WTC11 (cell line): Measurements from ENCODE around the gene FAXDC2. TPM values are rescaled to one million over a fixed set of nuclear protein-coding genes. Genes with fewer than 3 reads are reported as not detected.

Experiments
- ATAC-seq: fragments of 200-7000 bp; cut with Tn5 transposase; 2 replicates; pipeline ENCODE4 v1.10.0; 2021; ENCODE audit warnings: mild to moderate bottlenecking, moderate library complexity
- CTCF ChIA-PET: fragments of 300-600 bp; sonication (Branson Sonifier 250); formaldehyde crosslinking; loops from one replicate; lab custom pipeline; 2021; ENCODE audit warnings: antibody characterized with exemption; lab: Charles Lee
- POLR2A ChIA-PET: fragments of 350-600 bp; sonication (Branson Sonifier 250); formaldehyde crosslinking; loops from one replicate; lab custom pipeline; 2021; ENCODE audit warnings: antibody characterized with exemption; lab: Charles Lee
- DNase-seq: peaks from one replicate; pipeline ENCODE4 v3.0.0; 2021; ENCODE audit warnings: low spot score
- H3K27ac Mint-ChIP-seq: 2 replicates; pipeline ENCODE4 v1.8.0; 2021; ENCODE audit warnings: mixed read lengths
- H3K27me3 Mint-ChIP-seq: 2 replicates; pipeline ENCODE4 v1.8.0; 2021; ENCODE audit warnings: low read depth, mild to moderate bottlenecking, moderate library complexity, mixed read lengths
- H3K36me3 Mint-ChIP-seq: 2 replicates; pipeline ENCODE4 v1.8.0; 2021; ENCODE audit warnings: mixed read lengths
- H3K4me1 Mint-ChIP-seq: 2 replicates; pipeline ENCODE4 v1.8.0; 2022; ENCODE audit warnings: mixed read lengths
- H3K4me3 Mint-ChIP-seq: 2 replicates; pipeline ENCODE4 v1.8.0; 2021; ENCODE audit warnings: mild to moderate bottlenecking, moderate library complexity, mixed read lengths
- H3K9me3 Mint-ChIP-seq: 2 replicates; pipeline ENCODE4 v1.8.0; 2021; ENCODE audit warnings: mixed read lengths
- AFF4 ChIP-seq: sonication (generic); formaldehyde crosslinking; IDR thresholded peaks from 2 replicates; pipeline ENCODE4 v1.8.1; 2023; ENCODE audit warnings: mild to moderate bottlenecking, missing genetic modification reagents, borderline replicate concordance
- CBFB ChIP-seq: sonication (generic); formaldehyde crosslinking; IDR thresholded peaks from 2 replicates; pipeline ENCODE4 v1.8.1; 2022; ENCODE audit warnings: mild to moderate bottlenecking, low read depth, missing genetic modification reagents
- FOXK1 ChIP-seq: sonication (generic); formaldehyde crosslinking; IDR thresholded peaks from 2 replicates; pipeline ENCODE4 v1.8.0; 2022; ENCODE audit warnings: mild to moderate bottlenecking, moderate library complexity, missing genetic modification reagents
- FOXP1 ChIP-seq: sonication (generic); formaldehyde crosslinking; IDR thresholded peaks from 2 replicates; pipeline ENCODE4 v1.8.0; 2022; ENCODE audit warnings: missing genetic modification reagents, mild to moderate bottlenecking, moderate library complexity, borderline replicate concordance
- HMGA2 ChIP-seq: fragments of 250-450 bp; sonication (Bioruptor Pico); IDR thresholded peaks from 2 replicates; pipeline ENCODE4 v1.4.0; 2021; ENCODE audit warnings: mild to moderate bottlenecking, moderate library complexity
- NR3C1 ChIP-seq: sonication (generic); formaldehyde crosslinking; conservative IDR thresholded peaks from 2 replicates; pipeline ENCODE4 v1.8.1; 2023; ENCODE audit warnings: low read depth, mild to moderate bottlenecking, missing genetic modification reagents
- RORB ChIP-seq: fragments of 250-450 bp; sonication (Bioruptor Pico); IDR thresholded peaks from 2 replicates; pipeline ENCODE4 v1.9.0; 2021; ENCODE audit warnings: mild to moderate bottlenecking
- SMAD4 ChIP-seq: sonication (generic); formaldehyde crosslinking; IDR thresholded peaks from 2 replicates; pipeline ENCODE4 v1.8.0; 2022; ENCODE audit warnings: mild to moderate bottlenecking, missing genetic modification reagents
- TP53 ChIP-seq: sonication (generic); formaldehyde crosslinking; IDR thresholded peaks from 2 replicates; pipeline ENCODE4 v1.8.1; 2023; ENCODE audit warnings: mild to moderate bottlenecking, missing genetic modification reagents
- ZBTB21 ChIP-seq: sonication (generic); formaldehyde crosslinking; IDR thresholded peaks from 2 replicates; pipeline ENCODE4 v1.8.1; 2023; ENCODE audit warnings: mild to moderate bottlenecking, missing genetic modification reagents, borderline replicate concordance
- ZNF121 ChIP-seq: sonication (generic); formaldehyde crosslinking; IDR thresholded peaks from 2 replicates; pipeline ENCODE4 v1.8.0; 2023; ENCODE audit warnings: missing genetic modification reagents
- ZNF219 ChIP-seq: sonication (generic); formaldehyde crosslinking; IDR thresholded peaks from 2 replicates; pipeline ENCODE4 v1.8.0; 2023; ENCODE audit warnings: missing genetic modification reagents, mild to moderate bottlenecking, borderline replicate concordance
- ZNF416 ChIP-seq: fragments of 250-450 bp; sonication (Bioruptor Pico); IDR thresholded peaks from 2 replicates; pipeline ENCODE4 v1.9.0; 2021; ENCODE audit warnings: mild to moderate bottlenecking, inconsistent platforms
- total RNA-seq: library from RNA; stranded (reverse); gene quantifications from 3 replicates; pipeline ENCODE4 v1.2.3, GENCODE V29; 2021

FAXDC2 gene
- total RNA-seq, 1 experiment from 2014 or later = 3.9 TPM

- H3K27ac Mint-ChIP-seq = no peak overlapping the region; the same call in 1 of the 2 replicates
- ChIA-PET CTCF (no interaction called here), POLR2A (interaction anchor here (0.6 kb wide), 1 partner anchor 712 kb away, joined by 3 read pairs; no protein-coding TSS in a partner anchor)
- no peaks in the 10 kb centered on the region for H3K27me3 Mint-ChIP-seq
- H3K36me3 Mint-ChIP-seq = peaks cover 53% of the 10 kb centered on the region
- H3K4me3 Mint-ChIP-seq = no peak overlapping the region
- H3K4me1 Mint-ChIP-seq = peaks cover 5% of the 10 kb centered on the region
- TF ChIP-seq TP53 (CRISPR knock-in tag) = no peak
- no peak for TF ChIP-seq FOXK1 (CRISPR knock-in tag)
- no peak for TF ChIP-seq RORB (CRISPR knock-in tag)
- DNase-seq (no peak), ATAC-seq (no peak)
- no peaks in the 10 kb centered on the region for H3K9me3 Mint-ChIP-seq
Measured at GRCh38 chr5:154865466-154866184, 15.2 kb upstream of the FAXDC2 start.

- CTCF ChIA-PET = no interaction called here
- TF ChIP-seq ZBTB21 (CRISPR knock-in tag) (no peak), NR3C1 (CRISPR knock-in tag) (no peak), ZNF121 (CRISPR knock-in tag) (peak; percentile 85), ZNF219 (CRISPR knock-in tag) (no peak)
- Mint-ChIP-seq H3K9me3 (no peaks in the 10 kb centered on the region), H3K4me1 (peaks cover 22% of the 10 kb centered on the region), H3K36me3 (peaks cover 45% of the 10 kb centered on the region), H3K4me3 (no peak overlapping the region), H3K27me3 (no peaks in the 10 kb centered on the region), H3K27ac (no peak overlapping the region)
- ATAC-seq (no peak), DNase-seq (no peak)
- POLR2A ChIA-PET = no interaction called here
Measured at GRCh38 chr5:154863291-154864080, 13.1 kb upstream of the FAXDC2 start.

- CTCF ChIA-PET = no interaction called here
- H3K27me3 Mint-ChIP-seq = no peaks in the 10 kb centered on the region
- no peaks in the 10 kb centered on the region for H3K9me3 Mint-ChIP-seq
- ATAC-seq (no peak), DNase-seq (no peak)
- TF ChIP-seq AFF4 (CRISPR knock-in tag) (no peak), ZBTB21 (CRISPR knock-in tag) (no peak), HMGA2 (CRISPR knock-in tag) (no peak)
- peaks cover 22% of the 10 kb centered on the region for H3K4me1 Mint-ChIP-seq
- peak overlapping the region; percentile 57; the same call in 1 of the 2 replicates for H3K27ac Mint-ChIP-seq
- POLR2A ChIA-PET = no interaction called here
- H3K36me3 Mint-ChIP-seq = peaks cover 45% of the 10 kb centered on the region
- no peak overlapping the region for H3K4me3 Mint-ChIP-seq
Measured at GRCh38 chr5:154862766-154863165, 12.4 kb upstream of the FAXDC2 start.

GRCh38 chr5:154861946-154862345 is 11.5 kb upstream of the FAXDC2 start:
- H3K4me3 Mint-ChIP-seq = no peak overlapping the region
- DNase-seq (no peak), ATAC-seq (no peak)
- ChIA-PET POLR2A (no interaction called here), CTCF (no interaction called here)
- H3K27ac Mint-ChIP-seq = no peak overlapping the region
- no peaks in the 10 kb centered on the region for H3K9me3 Mint-ChIP-seq
- H3K27me3 Mint-ChIP-seq = no peaks in the 10 kb centered on the region
- peaks cover 25% of the 10 kb centered on the region for H3K4me1 Mint-ChIP-seq
- no peak for TF ChIP-seq ZNF416 (CRISPR knock-in tag)
- H3K36me3 Mint-ChIP-seq = peaks cover 40% of the 10 kb centered on the region

- peak overlapping the region; percentile 92; the same call in 1 of the 2 replicates for H3K4me3 Mint-ChIP-seq
- no peaks in the 10 kb centered on the region for H3K9me3 Mint-ChIP-seq
- ATAC-seq (no peak), DNase-seq (no peak)
- TF ChIP-seq FOXP1 (CRISPR knock-in tag) (no peak), SMAD4 (CRISPR knock-in tag) (no peak), CBFB (CRISPR knock-in tag) (no peak)
- peaks cover 31% of the 10 kb centered on the region for H3K36me3 Mint-ChIP-seq
- ChIA-PET CTCF (no interaction called here), POLR2A (no interaction called here)
- no peaks in the 10 kb centered on the region for H3K27me3 Mint-ChIP-seq
- no peak overlapping the region for H3K27ac Mint-ChIP-seq
- peaks cover 28% of the 10 kb centered on the region for H3K4me1 Mint-ChIP-seq
Measured at GRCh38 chr5:154860765-154861164, 10.4 kb upstream of the FAXDC2 start.
